Smooth muscle cell (in vitro differentiated cells): ENCODE measurements around the gene MAP6. TPM values are rescaled to one million over a fixed set of nuclear protein-coding genes. Genes with fewer than 3 reads are reported as not detected.

ENCODE experiments used
- DNase-seq: peaks from one replicate; lab custom pipeline; 2025; ENCODE audit not compliant: unreplicated experiment; lab: John Stamatoyannopoulos, UW
- H2AFZ ChIP-seq: fragments of 200-600 bp; sonication (generic); 2 replicates; pipeline ENCODE4 v1.6.0; 2016; ENCODE audit warnings: antibody characterized with exemption, low read depth, mild to moderate bottlenecking
- H3F3A ChIP-seq: fragments of 200-600 bp; sonication (generic); 2 replicates; pipeline ENCODE4 v1.6.0; 2017; ENCODE audit warnings: antibody characterized with exemption, low read depth
- H3K27ac ChIP-seq: fragments of 200-600 bp; sonication (generic); 2 replicates; pipeline ENCODE4 v1.5.1; 2016; ENCODE audit warnings: low read depth, mild to moderate bottlenecking
- H3K27me3 ChIP-seq: fragments of 200-600 bp; sonication (generic); 2 replicates; pipeline ENCODE4 v1.6.1; 2016; ENCODE audit warnings: low read depth, mild to moderate bottlenecking
- H3K36me3 ChIP-seq: fragments of 200-600 bp; sonication (generic); 2 replicates; pipeline ENCODE4 v1.5.1; 2016; ENCODE audit warnings: low read depth
- H3K4me1 ChIP-seq: fragments of 200-600 bp; sonication (generic); 2 replicates; pipeline ENCODE4 v1.5.1; 2016; ENCODE audit warnings: low read depth
- H3K4me2 ChIP-seq: fragments of 200-600 bp; sonication (generic); 2 replicates; pipeline ENCODE4 v1.6.0; 2016; ENCODE audit warnings: mild to moderate bottlenecking
- H3K4me3 ChIP-seq: fragments of 200-600 bp; sonication (generic); 2 replicates; pipeline ENCODE4 v1.5.1; 2016; ENCODE audit warnings: mild to moderate bottlenecking
- H3K79me2 ChIP-seq: fragments of 200-600 bp; sonication (generic); 2 replicates; pipeline ENCODE4 v1.6.0; 2016; ENCODE audit warnings: low read depth, mild to moderate bottlenecking
- H3K9ac ChIP-seq: fragments of 200-600 bp; sonication (generic); 2 replicates; pipeline ENCODE4 v1.6.0; 2016; ENCODE audit warnings: low read depth
- H3K9me3 ChIP-seq: fragments of 200-600 bp; sonication (generic); replicated peaks from 2 replicates; pipeline ENCODE4 v1.5.1; 2016; ENCODE audit warnings: low read depth
- H4K20me1 ChIP-seq: fragments of 200-600 bp; sonication (generic); 2 replicates; pipeline ENCODE4 v1.6.0; 2016; ENCODE audit warnings: low read depth
- CTCF ChIP-seq: fragments of 200-600 bp; sonication (generic); IDR thresholded peaks from 2 replicates; pipeline ENCODE4 v1.5.1; 2017; ENCODE audit warnings: borderline replicate concordance, mild to moderate bottlenecking, antibody characterized with exemption; ENCODE audit not compliant: insufficient read depth, poor library complexity, severe bottlenecking
- WGBS: methylation state at CpG from one replicate; pipeline ENCODE4 v1.1.7; 2016; ENCODE audit warnings: low lambda C conversion rate; 5-methylcytosine and 5-hydroxymethylcytosine counted together
- polyA plus RNA-seq: library from polyadenylated mRNA; unstranded; fragments of >200 nt; fragmentation: Nextera tagmentation; extraction: Ambion mirVana; gene quantifications from 2 replicates; pipeline ENCODE4 v1.2.1, GENCODE V29; 2016
- total RNA-seq: library from RNA; depleted of rRNA; stranded (reverse); fragments of >200 nt; gene quantifications from 2 replicates; pipeline ENCODE4 v1.2.3, GENCODE V29; 2014

The MAP6 gene
- total and polyA plus RNA-seq, 2 experiments from 2014 or later, result 0.22 to 0.43 TPM

- H3K9ac ChIP-seq, result peak overlapping the region; percentile 80
Observed at GRCh38 chr11:75583718-75584658, 84.8 kb downstream of the MAP6 start.

GRCh38 chr11:75582895-75583717 is 85.7 kb downstream of the MAP6 start:
- Histone ChIP-seq H3K9ac (peak overlapping the region; percentile 80), H3K79me2 (no peaks in the 10 kb centered on the region), H4K20me1 (no peaks in the 10 kb centered on the region), H3K4me3 (peak overlapping the region; percentile 65), H3K27ac (peak overlapping the region; percentile 80), H3K27me3 (no peaks in the 10 kb centered on the region), H3K36me3 (no peaks in the 10 kb centered on the region), H3F3A (peaks cover 12% of the 10 kb centered on the region), H2AFZ (no peak overlapping the region), H3K9me3 (no peaks in the 10 kb centered on the region), H3K4me1 (peaks cover 14% of the 10 kb centered on the region), H3K4me2 (peak overlapping the region; percentile 92)
- WGBS, result 5% methylated on average over 45 of the region's 68 CpGs
- peak; percentile 58 for DNase-seq
- no peak for TF ChIP-seq CTCF

More at GRCh38 chr11:75583718-75584658, 84.8 kb downstream of the MAP6 start:
- Histone ChIP-seq H3K4me1 (peaks cover 14% of the 10 kb centered on the region), H3K27me3 (no peaks in the 10 kb centered on the region), H3K27ac (peak overlapping the region; percentile 80), H3K79me2 (no peaks in the 10 kb centered on the region), H3K4me3 (peak overlapping the region; percentile 65), H3K9me3 (no peaks in the 10 kb centered on the region), H3K36me3 (no peaks in the 10 kb centered on the region), H3K4me2 (peak overlapping the region; percentile 92), H3F3A (peaks cover 10% of the 10 kb centered on the region), H4K20me1 (no peaks in the 10 kb centered on the region), H2AFZ (no peak overlapping the region)
- TF ChIP-seq CTCF, result no peak
- peak; percentile 41 for DNase-seq
- 32% methylated on average over 34 of the region's 42 CpGs for WGBS

GRCh38 chr11:75582506-75582894 is 86.3 kb downstream of the MAP6 start:
- Histone ChIP-seq H4K20me1 (no peaks in the 10 kb centered on the region), H2AFZ (no peak overlapping the region), H3K9me3 (no peaks in the 10 kb centered on the region), H3K36me3 (no peaks in the 10 kb centered on the region), H3K4me3 (peak overlapping the region; percentile 65), H3K27ac (peak overlapping the region; percentile 80), H3F3A (peaks cover 18% of the 10 kb centered on the region), H3K4me2 (peak overlapping the region; percentile 92), H3K9ac (peak overlapping the region; percentile 80), H3K4me1 (peaks cover 14% of the 10 kb centered on the region), H3K79me2 (no peaks in the 10 kb centered on the region), H3K27me3 (no peaks in the 10 kb centered on the region)
- no peak for TF ChIP-seq CTCF
- WGBS, result 33% methylated on average over 4 of the region's 4 CpGs
- DNase-seq, result no peak
